H1 (cell line): ENCODE data around the gene KCND3. TPM values are rescaled to one million over a fixed set of nuclear protein-coding genes. Genes with fewer than 3 reads are reported as not detected.

Experiments used
- CTCF ChIA-PET: fragments of 300-600 bp; sonication (Branson Sonifier 250); formaldehyde crosslinking; loops from one replicate; lab custom pipeline; 2021; ENCODE audit not compliant: partially characterized antibody; lab: Charles Lee
- POLR2A ChIA-PET: fragments of 300-600 bp; sonication (Branson Sonifier 250); formaldehyde crosslinking; loops from one replicate; lab custom pipeline; 2021; ENCODE audit warnings: inconsistent platforms; ENCODE audit not compliant: partially characterized antibody; lab: Charles Lee
- DNase-seq, 2 experiments: peaks; one replicate each; pipeline versions ENCODE4 v3.0.0 to v3.0.0-alpha.2; 2010 to 2022; ENCODE audit warnings: low spot score in 2 of 2, low read depth in 1 of 2, mixed read lengths in 1 of 2
- FAIRE-seq: peaks from 2 replicates; lab custom pipeline; 2011; peaks lifted over from hg19 to GRCh38; lab: Jason Lieb, UNC
- H2AFZ ChIP-seq: 2 replicates; pipeline ENCODE4 v1.8.1; 2012; ENCODE audit warnings: low read length, inconsistent platforms
- H2AK5ac ChIP-seq: 2 replicates; pipeline ENCODE4 v1.6.1; 2013; ENCODE audit warnings: low read depth, low read length
- H2BK120ac ChIP-seq: replicated peaks from 2 replicates; pipeline ENCODE3; 2013; ENCODE audit warnings: low read depth, low read length, inconsistent platforms
- H2BK12ac ChIP-seq: 2 replicates; pipeline ENCODE4 v1.6.1; 2013; ENCODE audit warnings: low read depth, low read length
- H2BK15ac ChIP-seq: 2 replicates; pipeline ENCODE4 v1.6.1; 2013; ENCODE audit warnings: low read length
- H2BK20ac ChIP-seq: 2 replicates; pipeline ENCODE4 v1.6.1; 2013; ENCODE audit warnings: low read length
- H2BK5ac ChIP-seq: 2 replicates; pipeline ENCODE4 v1.6.1; 2013; ENCODE audit warnings: low read depth, low read length
- H3K14ac ChIP-seq: 2 replicates; pipeline ENCODE4 v1.6.1; 2013; ENCODE audit warnings: inconsistent platforms; ENCODE audit not compliant: insufficient read length
- H3K18ac ChIP-seq: 2 replicates; pipeline ENCODE4 v1.6.1; 2013; ENCODE audit warnings: low read length; ENCODE audit errors: extremely low read depth
- H3K23ac ChIP-seq: 2 replicates; pipeline ENCODE4 v1.6.1; 2013; ENCODE audit warnings: inconsistent platforms; ENCODE audit not compliant: insufficient read length
- H3K23me2 ChIP-seq: 2 replicates; pipeline ENCODE4 v1.6.1; 2013; ENCODE audit warnings: low read depth, low read length
- H3K27ac ChIP-seq: 2 replicates; pipeline ENCODE4 v1.6.1; 2011; ENCODE audit warnings: low read depth, low read length, inconsistent platforms
- H3K27me3 ChIP-seq, 4 experiments: replicated peaks in 1 of 4; 1 replicate in 1 of 4; 2 replicates in 3 of 4; pipeline versions ENCODE4 v1.6.1 to v1.8.1; 2011 to 2013; ENCODE audit warnings: low read length in 3 of 4, mild to moderate bottlenecking in 3 of 4, inconsistent platforms in 2 of 4, mixed read lengths in 2 of 4, moderate library complexity in 1 of 4; ENCODE audit not compliant: control insufficient read depth in 3 of 4, insufficient read depth in 3 of 4; ENCODE audit errors: extremely low read depth in 1 of 4
- H3K36me3 ChIP-seq, 4 experiments: 2 replicates each; pipeline versions ENCODE4 v1.6.1 to v1.8.1; 2011 to 2013; ENCODE audit warnings: mild to moderate bottlenecking in 4 of 4, low read length in 3 of 4, moderate library complexity in 2 of 4, control low read depth in 1 of 4, inconsistent platforms in 1 of 4; ENCODE audit not compliant: insufficient read depth in 4 of 4, control insufficient read depth in 2 of 4
- H3K4ac ChIP-seq: replicated peaks from 2 replicates; pipeline ENCODE3; 2013; ENCODE audit warnings: low read length, low read depth, mixed read lengths, inconsistent platforms; ENCODE audit not compliant: insufficient read length
- H3K4me1 ChIP-seq, 4 experiments: replicated peaks in 1 of 4; 1 replicate in 1 of 4; 2 replicates in 3 of 4; pipeline versions ENCODE4 v1.6.1 to v1.8.1; 2011 to 2013; ENCODE audit warnings: low read length in 3 of 4, inconsistent platforms in 2 of 4, mixed read lengths in 1 of 4; ENCODE audit not compliant: insufficient read depth in 4 of 4, control insufficient read depth in 3 of 4
- H3K4me2 ChIP-seq, 2 experiments: 2 replicates each; pipeline versions ENCODE4 v1.6.1 to v1.8.1; 2011 to 2013; ENCODE audit warnings: low read depth in 2 of 2, low read length in 2 of 2, control low read depth in 1 of 2, inconsistent platforms in 1 of 2, mild to moderate bottlenecking in 1 of 2; ENCODE audit not compliant: insufficient read depth in 1 of 2
- H3K4me3 ChIP-seq, 4 experiments: fragments of 200-600, 300-600 bp in 1 of 4; sonication (generic), shearing (Covaris generic), sonication (Bioruptor Twin) in 1 of 4; 2 replicates each; pipeline versions ENCODE4 v1.5.1 to v1.8.1; 2011 to 2016; ENCODE audit warnings: low read length in 4 of 4, low read depth in 3 of 4, control low read depth in 2 of 4, inconsistent platforms in 2 of 4, mild to moderate bottlenecking in 2 of 4, mixed read lengths in 1 of 4, moderate library complexity in 1 of 4; ENCODE audit not compliant: insufficient read depth in 2 of 4; ENCODE audit errors: extremely low read depth in 1 of 4
- H3K56ac ChIP-seq: replicated peaks from 2 replicates; pipeline ENCODE3; 2013; ENCODE audit warnings: low read depth, mild to moderate bottlenecking, mixed read lengths, low read length, inconsistent platforms; ENCODE audit not compliant: insufficient read length
- H3K79me1 ChIP-seq: 2 replicates; pipeline ENCODE4 v1.6.1; 2013; ENCODE audit warnings: low read depth, low read length, control low read depth
- H3K79me2 ChIP-seq, 2 experiments: 2 replicates each; pipeline versions ENCODE4 v1.6.1 to v1.8.1; 2012 to 2013; ENCODE audit warnings: low read length in 2 of 2, mild to moderate bottlenecking in 2 of 2, inconsistent platforms in 1 of 2; ENCODE audit not compliant: insufficient read depth in 2 of 2, control insufficient read depth in 1 of 2
- H3K9ac ChIP-seq, 4 experiments: replicated peaks in 1 of 4; 1 replicate in 1 of 4; 2 replicates in 3 of 4; pipeline versions ENCODE4 v1.6.1 to v1.8.1; 2011 to 2013; ENCODE audit warnings: low read depth in 3 of 4, low read length in 3 of 4, control low read depth in 2 of 4, mild to moderate bottlenecking in 2 of 4, moderate library complexity in 2 of 4, inconsistent platforms in 1 of 4; ENCODE audit errors: extremely low read depth in 1 of 4
- H3K9me3 ChIP-seq, 2 experiments: 2 replicates each; pipeline versions ENCODE4 v1.6.1 to v1.8.1; 2012 to 2013; ENCODE audit warnings: mild to moderate bottlenecking in 2 of 2, moderate library complexity in 2 of 2, control low read depth in 1 of 2, inconsistent platforms in 1 of 2, low read depth in 1 of 2, low read length in 1 of 2, mixed read lengths in 1 of 2; ENCODE audit not compliant: insufficient read depth in 2 of 2
- H4K20me1 ChIP-seq, 2 experiments: replicated peaks in 1 of 2; 2 replicates each; pipeline versions ENCODE3 to v1.8.1; 2011 to 2013; ENCODE audit warnings: inconsistent platforms in 2 of 2, low read length in 2 of 2, mild to moderate bottlenecking in 1 of 2; ENCODE audit not compliant: insufficient read depth in 2 of 2, control insufficient read depth in 1 of 2
- H4K5ac ChIP-seq: 2 replicates; pipeline ENCODE4 v1.6.1; 2013; ENCODE audit warnings: low read length, low read depth, mixed read lengths, inconsistent platforms; ENCODE audit not compliant: insufficient read length
- H4K8ac ChIP-seq: 2 replicates; pipeline ENCODE4 v1.8.0; 2013; ENCODE audit warnings: mild to moderate bottlenecking, moderate library complexity, low read length, inconsistent platforms; ENCODE audit not compliant: insufficient read depth; ENCODE audit errors: extremely low read depth
- H4K91ac ChIP-seq: replicated peaks from 2 replicates; pipeline ENCODE3; 2013; ENCODE audit warnings: low read length, mixed read lengths, inconsistent platforms; ENCODE audit not compliant: insufficient read length
- ASH2L ChIP-seq: fragments of 200-600, 300-600 bp; sonication (generic); IDR thresholded peaks from one replicate; pipeline ENCODE4 v1.7.1; 2017; ENCODE audit warnings: low read length
- CEBPB ChIP-seq: IDR thresholded peaks from 2 replicates; pipeline ENCODE4 v1.6.1; 2012; ENCODE audit warnings: low read depth, low read length
- EZH2 ChIP-seq: fragments of 200-600 bp; sonication (generic); IDR thresholded peaks from 2 replicates; pipeline ENCODE4 v1.7.1; 2012; ENCODE audit warnings: low read depth, mild to moderate bottlenecking, moderate library complexity, low read length, inconsistent platforms; ENCODE audit not compliant: severe bottlenecking
- WGBS, 2 experiments: shearing (Covaris generic) in 1 of 2; methylation state at CpG; one replicate each; pipeline versions ENCODE4 v1.1.6 to v1.1.7; 2013 to 2015; ENCODE audit warnings: low lambda C conversion rate in 2 of 2, mixed read lengths in 2 of 2, inconsistent platforms in 1 of 2, low coverage in 1 of 2, missing lambda C conversion rate in 1 of 2; ENCODE audit not compliant: insufficient replicate concordance in 2 of 2, insufficient coverage in 1 of 2, insufficient read length in 1 of 2; ENCODE audit errors: extremely low coverage in 1 of 2, missing lambda C conversion rate in 1 of 2; 5-methylcytosine and 5-hydroxymethylcytosine counted together
- polyA plus RNA-seq, 7 experiments: library from polyadenylated mRNA; depleted of rRNA in 3 of 7; stranded (reverse) in 5 of 7; unstranded in 2 of 7; fragments of >200 nt in 5 of 7; fragments of 200-250 nt in 2 of 7; gene quantifications; 1 replicate in 5 of 7; 2 replicates in 1 of 7; 4 replicates in 1 of 7; pipeline versions ENCODE4 v1.2.1 to v1.2.3, GENCODE V29; 2011 to 2013; ENCODE audit warnings: missing spikeins in 2 of 7, mixed read lengths in 2 of 7
- total RNA-seq: library from RNA; stranded (reverse); fragmentation: NEBNext Ultra II Directional; extraction: Animal tissue kit (Norgen Biotek cat#: 25700); gene quantifications from 2 replicates; pipeline ENCODE4 v1.2.1, GENCODE V29; 2021

KCND3 gene
- total and polyA plus RNA-seq, 2 of the 8 experiments (the other 6 are each of a cell fraction or from before 2014, with no cell fraction given) = 0.14 to 0.48 TPM

GRCh38 chr1:111930356-111930755 lies 59.1 kb downstream of the KCND3 start:
- Histone ChIP-seq H3K9me3 (no peaks in the 10 kb centered on the region), H4K8ac (no peak overlapping the region), H2AK5ac (no peak overlapping the region), H3K79me2 (no peaks in the 10 kb centered on the region), H2BK120ac (no peak overlapping the region), H3K18ac (no peak overlapping the region), H2BK12ac (no peak overlapping the region), H3K36me3 (no peaks in the 10 kb centered on the region)
- no peak for DNase-seq
- POLR2A ChIA-PET = no interaction called here
- TF ChIP-seq CEBPB (no peak), ASH2L (no peak), EZH2 (no peak)
- TF ChIP-seq, all 59 proteins: peak for 0
- Histone ChIP-seq H3K4me2 (no peak overlapping the region), H2AFZ (no peak overlapping the region), H3K56ac (no peak overlapping the region), H2BK15ac (no peak overlapping the region), H2BK5ac (no peak overlapping the region), H3K23ac (no peak overlapping the region), H3K9ac (no peak overlapping the region), H3K79me1 (no peaks in the 10 kb centered on the region), H3K4me3 (no peak overlapping the region), H3K27ac (no peak overlapping the region), H3K23me2 (no peaks in the 10 kb centered on the region), H4K91ac (no peak overlapping the region), H3K27me3 (no peaks in the 10 kb centered on the region; a peak in 1 of 7 replicates), H2BK20ac (no peak overlapping the region), H4K5ac (no peak overlapping the region), H3K4me1 (peaks cover 0 to 5% (median 2%) of the 10 kb centered on the region in 4 experiments; a peak in 3 of 7 replicates), H3K14ac (no peak overlapping the region), H3K4ac (no peak overlapping the region), H4K20me1 (no peaks in the 10 kb centered on the region)
- no peak for FAIRE-seq
- CTCF ChIA-PET = interaction anchor here (0.9 to 1.0 kb wide), 2 partner anchors 13 to 21 kb away, joined by 3 read pairs; no protein-coding TSS in a partner anchor
- 94% methylated on average over 3 of the region's 3 CpGs; no CpG with 5 or more reads in 1 of the 2 experiments for WGBS, 2 experiments
